Measurements from ENCODE around the gene TASL. TPM values are rescaled to one million over a fixed set of nuclear protein-coding genes. Genes with fewer than 3 reads are reported as not detected.

TASL gene
- total and polyA plus RNA-seq, 2 experiments from 2014 or later, result 0.30 TPM; not detected in 1

- WGBS (ENCODE audit: low lambda C conversion rate, missing lambda C conversion rate), result 46% methylated on average over 3 of the region's 3 CpGs
- Histone ChIP-seq H3K9me2 (replicated peaks; ENCODE audit: insufficient read depth) (no peaks in the 10 kb centered on the region), H3K36me3 (replicated peaks; ENCODE audit: insufficient read depth, low read depth) (no peaks in the 10 kb centered on the region), H3K4me1 (ENCODE audit: insufficient read depth) (no peaks in the 10 kb centered on the region), H3K79me2 (no peaks in the 10 kb centered on the region), H3K4me2 (no peak overlapping the region), H3K9me3 (ENCODE audit: low read depth) (no peaks in the 10 kb centered on the region), H4K20me1 (ENCODE audit: insufficient read depth, poor library complexity, severe bottlenecking) (no peaks in the 10 kb centered on the region), H3K27me3 (no peaks in the 10 kb centered on the region), H3K4me3 (no peak overlapping the region), H3K27ac (no peak overlapping the region), H2AFZ (no peak overlapping the region)
- DNase-seq (ENCODE audit: low spot score), result no peak
- peak; percentile 38 for TF ChIP-seq CTCF (IDR thresholded peaks at IDR 0.05; ENCODE audit: poor library complexity)
- no peak for TF ChIP-seq EZH2phosphoT487 (IDR thresholded peaks at IDR 0.05; ENCODE audit: low read depth, severe bottlenecking, unreplicated experiment)
Measured at GRCh38 chrX:30513284-30513683, 64.3 kb downstream of the TASL start.

Small RNA genes within 50 kb of the gene (small RNA-seq; reads per million reads assigned to genes)
- gene CKS1BP6, result not detected

Other genes with a start within 250 kb of the TASL start
- 29.9 and 30.3 TPM in 2 replicates for gene GK, start 75.7 kb upstream of the TASL start, total RNA-seq
- 14.4 and 18.5 TPM in 2 replicates for gene GK, start 75.7 kb upstream of the TASL start, polyA plus RNA-seq